ENCODE measurements around the gene SDK2.

Gene SDK2

DNA sequence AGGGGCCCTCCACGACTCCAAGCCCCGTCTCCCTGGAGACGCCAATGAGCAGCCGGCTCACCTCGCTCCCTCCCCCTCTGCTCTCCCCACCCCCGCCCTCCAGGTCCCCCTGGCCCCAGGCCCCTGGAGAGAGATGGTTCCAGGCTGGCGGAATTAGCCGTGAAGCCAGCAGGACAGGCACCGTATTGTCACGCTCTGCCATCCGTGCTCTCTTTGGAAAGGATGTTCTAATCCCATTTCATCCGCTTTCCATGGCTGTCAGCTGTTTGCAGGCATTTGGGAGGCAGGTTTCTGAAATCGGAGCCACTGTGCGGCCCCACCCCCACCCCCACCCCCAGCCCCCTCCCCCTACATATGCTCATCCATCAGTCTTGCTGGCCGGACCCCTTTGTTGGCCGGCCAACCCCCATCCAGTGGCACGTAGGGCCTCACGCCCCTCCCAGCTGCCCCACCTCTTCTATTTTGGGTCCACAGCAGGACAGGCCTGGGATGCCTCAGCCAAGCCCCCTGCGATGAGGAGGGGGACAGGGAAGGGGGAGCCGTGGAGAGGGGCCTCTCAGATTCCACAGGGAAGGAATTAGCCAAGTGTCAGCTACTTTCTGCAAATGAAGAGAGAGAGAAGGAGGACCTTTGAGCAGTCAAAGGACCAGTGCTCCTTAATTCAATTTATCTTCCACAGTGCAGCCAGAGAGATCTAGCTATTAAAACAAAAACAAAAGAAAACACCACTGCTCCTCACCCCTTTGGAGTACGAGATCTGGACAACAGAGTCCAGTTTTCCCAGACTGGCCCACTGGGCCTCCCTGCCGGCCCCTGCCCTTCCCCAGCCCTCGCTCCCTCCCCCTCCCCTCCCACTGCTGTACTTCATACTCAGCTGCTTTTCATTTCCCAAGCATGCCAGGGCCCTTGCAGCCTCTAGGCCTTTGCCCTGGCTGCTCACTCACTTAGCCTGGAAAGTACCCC lies 30.7 kb downstream of the SDK2 start:
- no peak overlapping the region for H3K4me3 ChIP-seq (ENCODE audit: low read depth, low read length)
- no peak for TF ChIP-seq CTCF (IDR thresholded peaks at IDR 0.05; ENCODE audit: borderline replicate concordance, insufficient read depth, low read depth, low read length)

GRCh38 chr17:73612031-73612472 lies 32.2 kb downstream of the SDK2 start:
- no peak overlapping the region for H3K4me3 ChIP-seq (ENCODE audit: low read depth, low read length)
- TF ChIP-seq CTCF (IDR thresholded peaks at IDR 0.05; ENCODE audit: borderline replicate concordance, insufficient read depth, low read depth, low read length): no peak

GRCh38 chr17:73611630-73612029 lies 32.6 kb downstream of the SDK2 start:
- TF ChIP-seq CTCF (IDR thresholded peaks at IDR 0.05; ENCODE audit: borderline replicate concordance, insufficient read depth, low read depth, low read length): no peak
- H3K4me3 ChIP-seq (ENCODE audit: low read depth, low read length): no peak overlapping the region

DNA sequence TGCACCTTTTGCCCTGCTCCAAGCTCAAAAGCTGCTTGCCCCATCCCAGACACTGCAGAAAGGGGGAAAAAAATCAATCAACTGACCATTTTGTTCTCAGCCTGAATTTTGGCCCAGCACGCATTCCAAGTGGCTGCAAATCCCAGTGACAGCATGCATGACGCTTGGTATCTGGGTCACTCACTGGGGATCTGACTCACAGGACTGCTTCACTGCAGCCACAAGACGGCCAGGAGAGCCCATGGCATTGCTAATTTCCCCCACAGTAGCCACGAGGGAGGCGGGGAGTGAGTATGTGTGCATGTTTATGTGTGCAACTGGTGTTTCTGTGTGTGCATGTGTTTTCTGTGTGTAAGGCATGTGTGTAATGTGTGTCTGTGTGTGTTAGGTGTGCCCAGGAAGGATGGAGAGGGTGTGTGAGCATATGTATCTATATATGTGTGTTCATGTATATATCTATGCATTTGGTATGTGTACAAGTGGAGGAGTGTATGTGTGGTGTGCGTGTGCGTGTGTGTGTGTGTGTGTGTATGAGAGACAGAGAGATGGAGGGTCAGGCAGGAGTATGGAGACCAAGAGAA lies 33.8 kb downstream of the SDK2 start:
- no peak overlapping the region for H3K4me3 ChIP-seq (ENCODE audit: low read depth, low read length)
- TF ChIP-seq CTCF (IDR thresholded peaks at IDR 0.05; ENCODE audit: borderline replicate concordance, insufficient read depth, low read depth, low read length): no peak

GRCh38 chr17:73609758-73610157 lies 34.5 kb downstream of the SDK2 start:
- no peak overlapping the region for H3K4me3 ChIP-seq (ENCODE audit: low read depth, low read length)
- no peak for TF ChIP-seq CTCF (IDR thresholded peaks at IDR 0.05; ENCODE audit: borderline replicate concordance, insufficient read depth, low read depth, low read length)

- TF ChIP-seq CTCF (IDR thresholded peaks at IDR 0.05; ENCODE audit: borderline replicate concordance, insufficient read depth, low read depth, low read length): no peak
- no peak overlapping the region for H3K4me3 ChIP-seq (ENCODE audit: low read depth, low read length)
These were observed 35.2 kb downstream of the SDK2 start for GRCh38 chr17:73609060-73609459.

All from GM12875 (cell line).